Measurements from ENCODE around the gene LCE7A.

GRCh38 chr1:152855661-152856060, 4.1 kb upstream of the LCE7A start:
- no peak for TF ChIP-seq CTCF (IDR thresholded peaks at IDR 0.05)
- no peak for TF ChIP-seq POLR2A (IDR thresholded peaks at IDR 0.05; ENCODE audit: low read length)
- no peak for TF ChIP-seq KDM1A (IDR thresholded peaks at IDR 0.05; ENCODE audit: low read depth)
- TF ChIP-seq ZFP36 (IDR thresholded peaks at IDR 0.05; ENCODE audit: borderline replicate concordance, partially characterized antibody) = no peak
- no peak for TF ChIP-seq EP300 (IDR thresholded peaks at IDR 0.05)
- TF ChIP-seq RCOR1 (IDR thresholded peaks at IDR 0.05; ENCODE audit: low read depth, low read length) = no peak
- TF ChIP-seq REST (IDR thresholded peaks at IDR 0.05) = no peak
- TF ChIP-seq BHLHE40 (IDR thresholded peaks at IDR 0.05; ENCODE audit: low read depth, low read length) = no peak
- no peak for TF ChIP-seq MAX (IDR thresholded peaks at IDR 0.05)
- no peak for TF ChIP-seq CHD4 (IDR thresholded peaks at IDR 0.05; ENCODE audit: borderline replicate concordance)

Data from A549 (cell line).